K562 (cell line): ENCODE measurements around the gene NFYC. TPM values are rescaled to one million over a fixed set of nuclear protein-coding genes. Genes with fewer than 3 reads are reported as not detected.

Experiments used
- ASH1L ChIP-seq: fragments of 450-650 bp; IDR thresholded peaks from 2 replicates; pipeline ENCODE4 v1.6.1; 2018; ENCODE audit warnings: borderline replicate concordance, mild to moderate bottlenecking, low read depth; ENCODE audit not compliant: partially characterized antibody
- PURB ChIP-seq: sonication (generic); formaldehyde crosslinking; IDR thresholded peaks from 2 replicates; pipeline ENCODE4 v1.9.0; 2021; ENCODE audit warnings: low read depth, mild to moderate bottlenecking, missing genetic modification reagents
- TAF9B ChIP-seq: fragments of 450-650 bp; IDR thresholded peaks from 2 replicates; pipeline ENCODE4 v1.6.1; 2018; ENCODE audit warnings: mild to moderate bottlenecking; ENCODE audit not compliant: partially characterized antibody
- TEAD2 ChIP-seq: fragments of 450-650 bp; IDR thresholded peaks from 2 replicates; pipeline ENCODE4 v1.6.1; 2016; ENCODE audit warnings: missing genetic modification characterization, control low read depth, missing compliant biosample characterization
- ZNF184 ChIP-seq: sonication (generic); formaldehyde crosslinking; IDR thresholded peaks from 2 replicates; pipeline ENCODE4 v1.5.0; 2020; ENCODE audit warnings: missing genetic modification reagents
- ZNF274 ChIP-seq: IDR thresholded peaks from 2 replicates; pipeline ENCODE4 v1.6.1; 2011; ENCODE audit warnings: low read depth, mild to moderate bottlenecking, low read length, moderate library complexity, borderline replicate concordance
- ZNF324 ChIP-seq: fragments of 250-450 bp; sonication (Bioruptor Pico); IDR thresholded peaks from 2 replicates; pipeline ENCODE4 v1.4.0; 2020; ENCODE audit warnings: mild to moderate bottlenecking
- ZNF586 ChIP-seq: fragments of 450-650 bp; formaldehyde crosslinking; conservative IDR thresholded peaks from 2 replicates; pipeline ENCODE4 v1.4.0; 2020; ENCODE audit warnings: mild to moderate bottlenecking, moderate library complexity
- ZNF76 ChIP-seq: fragments of 250-450 bp; sonication (Bioruptor Pico); IDR thresholded peaks from 2 replicates; pipeline ENCODE4 v1.4.0; 2020; ENCODE audit warnings: mild to moderate bottlenecking, moderate library complexity, borderline replicate concordance
- polyA plus RNA-seq, 8 experiments: library from polyadenylated mRNA; depleted of rRNA in 4 of 8; stranded (reverse) in 5 of 8; unstranded in 3 of 8; fragments of >200 nt; fragmentation: Nextera tagmentation in 2 of 8; fragmentation: Illumina TruSeq in 1 of 8; extraction: Ambion mirVana in 2 of 8; extraction: Trizol in 1 of 8; gene quantifications; 2 replicates each; pipeline versions ENCODE4 v1.2.1 to v1.2.3, GENCODE V29; 2011 to 2014; ENCODE audit warnings: inconsistent platforms in 1 of 8, missing spikeins in 1 of 8
- total RNA-seq, 7 experiments: library from RNA; depleted of rRNA in 6 of 7; stranded (reverse); fragments of >200 nt in 6 of 7; fragmentation: Illumina TruSeq in 2 of 7; extraction: Trizol in 2 of 7; gene quantifications; 2 replicates each; pipeline versions ENCODE4 v1.2.1 to v1.2.3, GENCODE V29; 2011 to 2021; ENCODE audit warnings: low replicate concordance in 1 of 7
- TF ChIP-seq, protein P1 (sequence below), 3 experiments: fragments of 200-800 bp in 1 of 3; fragments of 250-450 bp in 1 of 3; fragments of 450-650 bp in 1 of 3; sonication (Bioruptor Pico) in 1 of 3; sonication (Bioruptor generic) in 1 of 3; formaldehyde crosslinking in 1 of 3; IDR thresholded peaks; 2 replicates each; pipeline versions ENCODE4 v1.6.1 to v1.8.0; 2016 to 2022; ENCODE audit warnings: mild to moderate bottlenecking in 2 of 3, missing genetic modification characterization in 2 of 3, missing compliant biosample characterization in 1 of 3, moderate library complexity in 1 of 3
- TF ChIP-seq, protein P2 (sequence below): fragments of 250-450 bp; sonication (Bioruptor Pico); IDR thresholded peaks from 2 replicates; pipeline ENCODE4 v1.8.0; 2022; ENCODE audit warnings: inconsistent platforms, mild to moderate bottlenecking, moderate library complexity, borderline replicate concordance
- TF ChIP-seq, protein P3 (sequence below): sonication (generic); formaldehyde crosslinking; IDR thresholded peaks from 2 replicates; pipeline ENCODE4 v1.8.1; 2023; ENCODE audit warnings: missing genetic modification reagents, mild to moderate bottlenecking, borderline replicate concordance
- TF ChIP-seq, protein P4 (sequence below): sonication (generic); formaldehyde crosslinking; IDR thresholded peaks from 2 replicates; pipeline ENCODE4 v1.8.0; 2022; ENCODE audit warnings: missing genetic modification reagents, mild to moderate bottlenecking, borderline replicate concordance

The NFYC gene
- total and polyA plus RNA-seq, 9 of the 15 experiments (the other 6 are each of a cell fraction or from before 2014, with no cell fraction given), result 4.8 to 59.8 (median 41.1) TPM

DNA sequence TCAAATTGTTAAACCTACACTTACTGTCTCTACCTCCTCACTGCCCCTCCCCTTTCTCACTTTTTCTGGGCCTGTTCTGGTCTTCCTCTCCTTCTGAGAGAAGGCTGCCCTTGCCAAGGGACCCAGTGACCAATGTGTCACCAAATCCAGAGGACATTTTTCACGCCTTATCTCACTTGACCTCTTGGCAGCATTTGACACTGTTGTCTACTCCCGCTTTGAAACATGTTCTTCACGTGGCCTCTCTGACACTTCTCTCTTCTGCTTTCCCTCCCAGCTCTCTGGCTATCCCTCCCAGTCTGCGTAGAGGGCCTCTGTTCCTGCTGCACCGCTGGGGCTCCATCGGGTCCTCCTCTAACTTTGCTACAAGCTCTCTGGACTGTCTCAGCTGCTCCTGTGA, 117.4 kb downstream of the NFYC start (continued):
- TF ChIP-seq ZNF274, result no peak
- TF ChIP-seq, protein P1, sequence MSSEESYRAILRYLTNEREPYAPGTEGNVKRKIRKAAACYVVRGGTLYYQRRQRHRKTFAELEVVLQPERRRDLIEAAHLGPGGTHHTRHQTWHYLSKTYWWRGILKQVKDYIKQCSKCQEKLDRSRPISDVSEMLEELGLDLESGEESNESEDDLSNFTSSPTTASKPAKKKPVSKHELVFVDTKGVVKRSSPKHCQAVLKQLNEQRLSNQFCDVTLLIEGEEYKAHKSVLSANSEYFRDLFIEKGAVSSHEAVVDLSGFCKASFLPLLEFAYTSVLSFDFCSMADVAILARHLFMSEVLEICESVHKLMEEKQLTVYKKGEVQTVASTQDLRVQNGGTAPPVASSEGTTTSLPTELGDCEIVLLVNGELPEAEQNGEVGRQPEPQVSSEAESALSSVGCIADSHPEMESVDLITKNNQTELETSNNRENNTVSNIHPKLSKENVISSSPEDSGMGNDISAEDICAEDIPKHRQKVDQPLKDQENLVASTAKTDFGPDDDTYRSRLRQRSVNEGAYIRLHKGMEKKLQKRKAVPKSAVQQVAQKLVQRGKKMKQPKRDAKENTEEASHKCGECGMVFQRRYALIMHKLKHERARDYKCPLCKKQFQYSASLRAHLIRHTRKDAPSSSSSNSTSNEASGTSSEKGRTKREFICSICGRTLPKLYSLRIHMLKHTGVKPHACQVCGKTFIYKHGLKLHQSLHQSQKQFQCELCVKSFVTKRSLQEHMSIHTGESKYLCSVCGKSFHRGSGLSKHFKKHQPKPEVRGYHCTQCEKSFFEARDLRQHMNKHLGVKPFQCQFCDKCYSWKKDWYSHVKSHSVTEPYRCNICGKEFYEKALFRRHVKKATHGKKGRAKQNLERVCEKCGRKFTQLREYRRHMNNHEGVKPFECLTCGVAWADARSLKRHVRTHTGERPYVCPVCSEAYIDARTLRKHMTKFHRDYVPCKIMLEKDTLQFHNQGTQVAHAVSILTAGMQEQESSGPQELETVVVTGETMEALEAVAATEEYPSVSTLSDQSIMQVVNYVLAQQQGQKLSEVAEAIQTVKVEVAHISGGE (CRISPR knock-in tag; IDR thresholded peaks at IDR 0.05), result no peak
- no peak for TF ChIP-seq ZNF324 (CRISPR knock-in tag)
- TF ChIP-seq PURB (CRISPR knock-in tag), result no peak
- TF ChIP-seq, protein P2, sequence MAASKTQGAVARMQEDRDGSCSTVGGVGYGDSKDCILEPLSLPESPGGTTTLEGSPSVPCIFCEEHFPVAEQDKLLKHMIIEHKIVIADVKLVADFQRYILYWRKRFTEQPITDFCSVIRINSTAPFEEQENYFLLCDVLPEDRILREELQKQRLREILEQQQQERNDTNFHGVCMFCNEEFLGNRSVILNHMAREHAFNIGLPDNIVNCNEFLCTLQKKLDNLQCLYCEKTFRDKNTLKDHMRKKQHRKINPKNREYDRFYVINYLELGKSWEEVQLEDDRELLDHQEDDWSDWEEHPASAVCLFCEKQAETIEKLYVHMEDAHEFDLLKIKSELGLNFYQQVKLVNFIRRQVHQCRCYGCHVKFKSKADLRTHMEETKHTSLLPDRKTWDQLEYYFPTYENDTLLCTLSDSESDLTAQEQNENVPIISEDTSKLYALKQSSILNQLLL (CRISPR knock-in tag), result no peak
- TF ChIP-seq TEAD2 (tag), result no peak
- TF ChIP-seq, protein P3, sequence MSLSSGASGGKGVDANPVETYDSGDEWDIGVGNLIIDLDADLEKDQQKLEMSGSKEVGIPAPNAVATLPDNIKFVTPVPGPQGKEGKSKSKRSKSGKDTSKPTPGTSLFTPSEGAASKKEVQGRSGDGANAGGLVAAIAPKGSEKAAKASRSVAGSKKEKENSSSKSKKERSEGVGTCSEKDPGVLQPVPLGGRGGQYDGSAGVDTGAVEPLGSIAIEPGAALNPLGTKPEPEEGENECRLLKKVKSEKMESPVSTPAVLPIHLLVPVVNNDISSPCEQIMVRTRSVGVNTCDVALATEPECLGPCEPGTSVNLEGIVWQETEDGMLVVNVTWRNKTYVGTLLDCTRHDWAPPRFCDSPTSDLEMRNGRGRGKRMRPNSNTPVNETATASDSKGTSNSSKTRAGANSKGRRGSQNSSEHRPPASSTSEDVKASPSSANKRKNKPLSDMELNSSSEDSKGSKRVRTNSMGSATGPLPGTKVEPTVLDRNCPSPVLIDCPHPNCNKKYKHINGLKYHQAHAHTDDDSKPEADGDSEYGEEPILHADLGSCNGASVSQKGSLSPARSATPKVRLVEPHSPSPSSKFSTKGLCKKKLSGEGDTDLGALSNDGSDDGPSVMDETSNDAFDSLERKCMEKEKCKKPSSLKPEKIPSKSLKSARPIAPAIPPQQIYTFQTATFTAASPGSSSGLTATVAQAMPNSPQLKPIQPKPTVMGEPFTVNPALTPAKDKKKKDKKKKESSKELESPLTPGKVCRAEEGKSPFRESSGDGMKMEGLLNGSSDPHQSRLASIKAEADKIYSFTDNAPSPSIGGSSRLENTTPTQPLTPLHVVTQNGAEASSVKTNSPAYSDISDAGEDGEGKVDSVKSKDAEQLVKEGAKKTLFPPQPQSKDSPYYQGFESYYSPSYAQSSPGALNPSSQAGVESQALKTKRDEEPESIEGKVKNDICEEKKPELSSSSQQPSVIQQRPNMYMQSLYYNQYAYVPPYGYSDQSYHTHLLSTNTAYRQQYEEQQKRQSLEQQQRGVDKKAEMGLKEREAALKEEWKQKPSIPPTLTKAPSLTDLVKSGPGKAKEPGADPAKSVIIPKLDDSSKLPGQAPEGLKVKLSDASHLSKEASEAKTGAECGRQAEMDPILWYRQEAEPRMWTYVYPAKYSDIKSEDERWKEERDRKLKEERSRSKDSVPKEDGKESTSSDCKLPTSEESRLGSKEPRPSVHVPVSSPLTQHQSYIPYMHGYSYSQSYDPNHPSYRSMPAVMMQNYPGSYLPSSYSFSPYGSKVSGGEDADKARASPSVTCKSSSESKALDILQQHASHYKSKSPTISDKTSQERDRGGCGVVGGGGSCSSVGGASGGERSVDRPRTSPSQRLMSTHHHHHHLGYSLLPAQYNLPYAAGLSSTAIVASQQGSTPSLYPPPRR (CRISPR knock-in tag), result no peak
- TF ChIP-seq ASH1L, result no peak
- no peak for TF ChIP-seq ZNF586 (CRISPR knock-in tag)
- TF ChIP-seq ZNF76 (CRISPR knock-in tag), result no peak
- no peak for TF ChIP-seq TAF9B
- TF ChIP-seq ZNF184 (CRISPR knock-in tag), result no peak
- TF ChIP-seq, protein P4, sequence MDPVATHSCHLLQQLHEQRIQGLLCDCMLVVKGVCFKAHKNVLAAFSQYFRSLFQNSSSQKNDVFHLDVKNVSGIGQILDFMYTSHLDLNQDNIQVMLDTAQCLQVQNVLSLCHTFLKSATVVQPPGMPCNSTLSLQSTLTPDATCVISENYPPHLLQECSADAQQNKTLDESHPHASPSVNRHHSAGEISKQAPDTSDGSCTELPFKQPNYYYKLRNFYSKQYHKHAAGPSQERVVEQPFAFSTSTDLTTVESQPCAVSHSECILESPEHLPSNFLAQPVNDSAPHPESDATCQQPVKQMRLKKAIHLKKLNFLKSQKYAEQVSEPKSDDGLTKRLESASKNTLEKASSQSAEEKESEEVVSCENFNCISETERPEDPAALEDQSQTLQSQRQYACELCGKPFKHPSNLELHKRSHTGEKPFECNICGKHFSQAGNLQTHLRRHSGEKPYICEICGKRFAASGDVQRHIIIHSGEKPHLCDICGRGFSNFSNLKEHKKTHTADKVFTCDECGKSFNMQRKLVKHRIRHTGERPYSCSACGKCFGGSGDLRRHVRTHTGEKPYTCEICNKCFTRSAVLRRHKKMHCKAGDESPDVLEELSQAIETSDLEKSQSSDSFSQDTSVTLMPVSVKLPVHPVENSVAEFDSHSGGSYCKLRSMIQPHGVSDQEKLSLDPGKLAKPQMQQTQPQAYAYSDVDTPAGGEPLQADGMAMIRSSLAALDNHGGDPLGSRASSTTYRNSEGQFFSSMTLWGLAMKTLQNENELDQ, result no peak
